ENCODE data around the gene PEX14.
A peak's percentile ranks its signal among the peaks of the same experiment; 100 is the strongest.

Gene PEX14

GRCh38 chr1:10494754-10495474 is 20.2 kb downstream of the PEX14 start:
- TF ChIP-seq ZFP3 (CRISPR knock-in tag; IDR thresholded peaks at IDR 0.05), result no peak
- peak; percentile 95 for ATAC-seq

DNA sequence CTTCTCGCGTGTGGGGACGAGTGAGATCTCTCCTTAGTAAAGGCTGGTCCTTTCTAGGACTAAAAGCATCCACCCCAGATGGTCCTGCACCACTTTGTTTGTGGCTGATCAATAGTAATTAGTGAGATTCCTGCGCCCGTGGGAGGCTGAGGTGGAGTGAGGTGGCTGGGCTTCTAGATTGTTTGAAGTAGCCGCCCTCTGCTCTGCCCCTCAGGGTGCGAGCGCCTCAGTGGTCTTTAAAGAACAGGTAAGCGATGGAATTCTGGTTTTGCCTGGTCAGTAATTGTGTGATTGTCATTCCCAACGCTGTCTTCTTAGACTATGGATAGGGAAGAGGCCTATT is 20.7 kb downstream of the PEX14 start:
- TF ChIP-seq TCF4 (CRISPR knock-in tag; IDR thresholded peaks at IDR 0.05; ENCODE audit: borderline replicate concordance) (no peak), ARNTL (CRISPR knock-in tag; IDR thresholded peaks at IDR 0.05; ENCODE audit: borderline replicate concordance, low read depth) (no peak), ZFP30 (CRISPR knock-in tag; IDR thresholded peaks at IDR 0.05) (no peak), RARB (CRISPR knock-in tag; IDR thresholded peaks at IDR 0.05) (no peak), SNAI2 (CRISPR knock-in tag; IDR thresholded peaks at IDR 0.05) (no peak), ZFP3 (CRISPR knock-in tag; IDR thresholded peaks at IDR 0.05) (no peak), CSDC2 (CRISPR knock-in tag; IDR thresholded peaks at IDR 0.05) (no peak), ZNF8 (CRISPR knock-in tag; IDR thresholded peaks at IDR 0.05) (no peak), ISL1 (CRISPR knock-in tag; IDR thresholded peaks at IDR 0.05) (no peak), ZNF70 (CRISPR knock-in tag; IDR thresholded peaks at IDR 0.05) (no peak), PPARA (CRISPR knock-in tag; IDR thresholded peaks at IDR 0.05; ENCODE audit: borderline replicate concordance) (no peak), TSHZ2 (CRISPR knock-in tag; IDR thresholded peaks at IDR 0.05) (no peak), TOX (CRISPR knock-in tag; IDR thresholded peaks at IDR 0.05; ENCODE audit: borderline replicate concordance) (no peak), OSR1 (CRISPR knock-in tag; IDR thresholded peaks at IDR 0.05) (no peak)
- TF ChIP-seq, protein P1, sequence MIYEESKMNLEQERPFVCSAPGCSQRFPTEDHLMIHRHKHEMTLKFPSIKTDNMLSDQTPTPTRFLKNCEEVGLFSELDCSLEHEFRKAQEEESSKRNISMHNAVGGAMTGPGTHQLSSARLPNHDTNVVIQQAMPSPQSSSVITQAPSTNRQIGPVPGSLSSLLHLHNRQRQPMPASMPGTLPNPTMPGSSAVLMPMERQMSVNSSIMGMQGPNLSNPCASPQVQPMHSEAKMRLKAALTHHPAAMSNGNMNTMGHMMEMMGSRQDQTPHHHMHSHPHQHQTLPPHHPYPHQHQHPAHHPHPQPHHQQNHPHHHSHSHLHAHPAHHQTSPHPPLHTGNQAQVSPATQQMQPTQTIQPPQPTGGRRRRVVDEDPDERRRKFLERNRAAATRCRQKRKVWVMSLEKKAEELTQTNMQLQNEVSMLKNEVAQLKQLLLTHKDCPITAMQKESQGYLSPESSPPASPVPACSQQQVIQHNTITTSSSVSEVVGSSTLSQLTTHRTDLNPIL (CRISPR knock-in tag; IDR thresholded peaks at IDR 0.05; ENCODE audit: low read depth), result no peak
- TF ChIP-seq, protein P2, sequence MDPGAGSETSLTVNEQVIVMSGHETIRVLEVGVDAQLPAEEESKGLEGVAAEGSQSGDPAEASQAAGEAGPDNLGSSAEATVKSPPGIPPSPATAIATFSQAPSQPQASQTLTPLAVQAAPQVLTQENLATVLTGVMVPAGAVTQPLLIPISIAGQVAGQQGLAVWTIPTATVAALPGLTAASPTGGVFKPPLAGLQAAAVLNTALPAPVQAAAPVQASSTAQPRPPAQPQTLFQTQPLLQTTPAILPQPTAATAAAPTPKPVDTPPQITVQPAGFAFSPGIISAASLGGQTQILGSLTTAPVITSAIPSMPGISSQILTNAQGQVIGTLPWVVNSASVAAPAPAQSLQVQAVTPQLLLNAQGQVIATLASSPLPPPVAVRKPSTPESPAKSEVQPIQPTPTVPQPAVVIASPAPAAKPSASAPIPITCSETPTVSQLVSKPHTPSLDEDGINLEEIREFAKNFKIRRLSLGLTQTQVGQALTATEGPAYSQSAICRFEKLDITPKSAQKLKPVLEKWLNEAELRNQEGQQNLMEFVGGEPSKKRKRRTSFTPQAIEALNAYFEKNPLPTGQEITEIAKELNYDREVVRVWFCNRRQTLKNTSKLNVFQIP (CRISPR knock-in tag; IDR thresholded peaks at IDR 0.05; ENCODE audit: borderline replicate concordance, low read depth), result no peak
- TF ChIP-seq, protein P3, sequence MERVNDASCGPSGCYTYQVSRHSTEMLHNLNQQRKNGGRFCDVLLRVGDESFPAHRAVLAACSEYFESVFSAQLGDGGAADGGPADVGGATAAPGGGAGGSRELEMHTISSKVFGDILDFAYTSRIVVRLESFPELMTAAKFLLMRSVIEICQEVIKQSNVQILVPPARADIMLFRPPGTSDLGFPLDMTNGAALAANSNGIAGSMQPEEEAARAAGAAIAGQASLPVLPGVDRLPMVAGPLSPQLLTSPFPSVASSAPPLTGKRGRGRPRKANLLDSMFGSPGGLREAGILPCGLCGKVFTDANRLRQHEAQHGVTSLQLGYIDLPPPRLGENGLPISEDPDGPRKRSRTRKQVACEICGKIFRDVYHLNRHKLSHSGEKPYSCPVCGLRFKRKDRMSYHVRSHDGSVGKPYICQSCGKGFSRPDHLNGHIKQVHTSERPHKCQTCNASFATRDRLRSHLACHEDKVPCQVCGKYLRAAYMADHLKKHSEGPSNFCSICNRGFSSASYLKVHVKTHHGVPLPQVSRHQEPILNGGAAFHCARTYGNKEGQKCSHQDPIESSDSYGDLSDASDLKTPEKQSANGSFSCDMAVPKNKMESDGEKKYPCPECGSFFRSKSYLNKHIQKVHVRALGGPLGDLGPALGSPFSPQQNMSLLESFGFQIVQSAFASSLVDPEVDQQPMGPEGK (CRISPR knock-in tag; IDR thresholded peaks at IDR 0.05; ENCODE audit: borderline replicate concordance), result no peak
- ATAC-seq, result no peak

DNA sequence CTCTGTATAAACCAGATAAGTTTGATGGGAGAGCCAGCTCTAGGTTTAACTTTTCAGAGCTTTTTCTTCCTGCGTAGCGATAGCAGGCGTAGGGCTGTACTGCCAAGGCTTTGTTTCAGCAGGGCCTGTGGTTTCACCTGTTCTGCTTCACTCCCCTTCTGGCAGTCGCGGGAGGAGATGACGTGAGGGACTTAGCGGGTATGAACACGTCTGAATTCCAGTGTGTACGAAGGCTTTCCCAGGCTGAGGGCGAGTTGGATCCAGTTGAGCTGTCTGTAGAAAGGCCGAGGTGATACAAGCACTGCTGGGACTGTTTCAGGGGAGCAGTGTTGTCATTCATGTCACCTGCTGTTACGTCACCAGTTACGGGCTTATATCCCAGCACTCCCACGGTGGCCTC is 21.2 kb downstream of the PEX14 start:
- TF ChIP-seq TOX (CRISPR knock-in tag; IDR thresholded peaks at IDR 0.05; ENCODE audit: borderline replicate concordance) (no peak), GLIS3 (CRISPR knock-in tag; IDR thresholded peaks at IDR 0.05) (no peak), ESRRG (CRISPR knock-in tag; IDR thresholded peaks at IDR 0.05) (no peak), ARNTL (CRISPR knock-in tag; IDR thresholded peaks at IDR 0.05; ENCODE audit: borderline replicate concordance, low read depth) (no peak), RARB (CRISPR knock-in tag; IDR thresholded peaks at IDR 0.05) (no peak), ZFP3 (CRISPR knock-in tag; IDR thresholded peaks at IDR 0.05) (no peak), ZNF70 (CRISPR knock-in tag; IDR thresholded peaks at IDR 0.05) (no peak), ISL1 (CRISPR knock-in tag; IDR thresholded peaks at IDR 0.05) (no peak), PPARA (CRISPR knock-in tag; IDR thresholded peaks at IDR 0.05; ENCODE audit: borderline replicate concordance) (no peak), CSDC2 (CRISPR knock-in tag; IDR thresholded peaks at IDR 0.05) (no peak)
- TF ChIP-seq, protein P3 (CRISPR knock-in tag; IDR thresholded peaks at IDR 0.05; ENCODE audit: borderline replicate concordance), result no peak
- ATAC-seq, result no peak

All from SK-N-SH treated with all-trans-retinoic acid at 6 μM for 48 hours (cell line).